Activated CD4-positive, alpha-beta T cell treated with anti-CD3 and anti-CD28 coated beads for 24 hours (primary cell): Measurements from ENCODE around the gene TIE1.

ENCODE experiments used
- DNase-seq, 2 donors: peaks; one replicate each; pipeline ENCODE4 v3.0.0-alpha.2; 2020; ENCODE audit warnings: low read depth in 2 of 2

Gene TIE1

DNA sequence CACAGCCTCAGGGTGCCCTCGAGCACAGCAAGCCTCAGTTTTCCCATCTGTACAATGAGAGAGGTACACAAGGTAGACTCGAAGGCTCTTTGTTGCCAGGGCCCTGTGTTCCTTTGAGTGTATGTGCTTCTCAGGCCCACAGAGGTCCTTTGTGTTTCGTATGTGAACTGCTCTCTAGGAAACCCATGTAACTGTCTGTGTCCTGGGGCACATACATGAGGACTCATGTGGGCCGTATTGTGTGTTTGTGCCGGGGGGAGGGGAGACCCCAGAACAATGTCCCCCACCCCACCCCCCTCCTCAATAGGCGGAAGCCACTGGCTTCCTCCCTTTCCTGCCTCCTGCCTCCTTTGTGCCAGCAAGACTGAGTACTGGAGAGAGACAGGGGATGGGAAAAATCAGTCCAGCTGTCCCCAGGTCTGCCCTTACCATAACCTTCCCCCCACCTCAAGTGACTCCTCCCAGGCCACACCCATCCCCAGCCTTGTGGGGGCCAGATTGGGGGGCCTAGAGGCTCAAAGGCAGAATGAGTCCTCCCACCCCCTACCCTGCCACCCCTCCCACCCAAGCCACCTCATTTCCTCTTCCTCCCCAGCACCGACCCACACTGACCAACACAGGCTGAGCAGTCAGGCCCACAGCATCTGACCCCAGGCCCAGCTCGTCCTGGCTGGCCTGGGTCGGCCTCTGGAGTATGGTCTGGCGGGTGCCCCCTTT, at the start of gene TIE1:
Gene TIE1 (plus strand): TSS at position 605 of the 717 bp plus-strand sequence. CDS start 90 bp downstream, at position 695.
- no peak for DNase-seq

DNA sequence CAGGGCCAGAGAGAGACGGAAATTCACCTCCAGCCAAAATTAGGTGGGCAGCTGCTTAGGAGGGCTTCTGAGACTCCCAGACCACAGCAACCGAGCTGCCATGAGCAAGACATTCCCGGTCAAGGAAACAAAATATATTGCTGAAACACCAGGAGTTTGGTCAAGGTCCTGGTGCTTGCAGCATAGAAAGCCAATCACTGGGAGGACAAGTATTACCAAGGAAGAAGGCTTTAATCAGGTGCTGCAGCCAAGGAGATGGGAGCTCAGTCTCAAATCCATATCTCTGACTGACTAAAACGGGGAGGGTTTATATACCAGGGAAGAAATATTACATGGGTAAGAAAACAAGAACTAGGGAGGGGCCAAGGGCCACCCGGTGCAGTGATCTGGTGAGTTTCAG, 49.8 kb upstream of the TIE1 start:
- no peak for DNase-seq

DNA sequence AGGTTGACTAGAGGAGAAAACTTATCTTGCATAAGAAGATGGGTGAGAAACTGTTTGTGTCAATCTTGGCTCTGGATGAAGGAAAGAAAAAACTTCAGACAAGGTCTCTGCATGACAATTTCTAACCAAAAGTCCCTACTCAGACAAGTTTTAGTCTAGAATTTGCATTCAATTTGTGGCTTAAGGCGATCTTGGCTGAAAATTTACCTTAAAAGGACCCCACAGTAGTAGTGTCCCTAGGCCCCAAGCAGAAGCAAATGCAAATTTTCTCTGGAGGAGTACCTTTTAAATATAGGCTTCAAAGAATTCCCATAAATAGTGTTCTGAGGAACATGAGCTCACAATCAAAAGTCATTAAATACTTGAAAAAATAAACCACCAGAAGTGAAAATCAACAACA, 48.6 kb upstream of the TIE1 start:
- DNase-seq, result no peak

DNA sequence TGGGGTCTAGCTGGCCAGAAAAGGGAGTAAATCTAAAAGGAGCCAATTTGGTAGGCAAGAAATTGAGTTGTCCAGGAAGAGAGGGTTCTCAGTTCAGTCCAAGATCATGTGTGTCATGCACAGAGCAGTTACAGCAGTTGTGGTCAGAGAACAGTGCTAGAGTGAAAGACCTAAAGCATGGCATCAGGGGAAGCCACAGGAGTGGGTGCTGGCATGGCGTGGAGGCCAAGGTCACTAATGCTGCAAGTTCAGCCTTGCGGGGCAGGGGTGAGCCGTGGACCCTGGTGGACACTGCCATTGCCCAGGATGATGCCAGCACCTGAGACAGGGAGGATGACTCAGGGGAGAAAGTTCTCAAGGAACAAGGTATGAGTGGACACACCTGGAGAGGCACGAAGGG, 47.6 kb upstream of the TIE1 start:
- DNase-seq, result no peak

DNA sequence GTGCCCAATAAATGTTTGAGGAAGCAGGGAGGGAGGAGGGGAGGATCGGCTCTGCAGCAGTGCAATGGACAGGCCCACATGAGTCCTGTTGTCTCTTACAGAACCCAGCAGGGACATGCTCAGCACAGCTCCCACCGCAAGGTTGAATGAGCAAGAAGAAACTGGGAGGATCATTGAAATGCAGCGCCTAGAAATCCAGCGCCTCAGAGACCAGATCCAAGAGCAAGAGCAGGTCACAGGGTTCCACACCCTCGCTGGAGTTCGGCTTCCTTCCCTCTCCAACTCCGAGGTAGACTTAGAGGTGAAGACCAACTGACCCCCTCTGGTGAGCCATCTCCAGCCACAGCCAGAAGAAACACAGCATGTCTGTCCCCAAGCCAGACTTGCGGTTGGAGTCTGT, 46.9 kb upstream of the TIE1 start:
- DNase-seq, result no peak

DNA sequence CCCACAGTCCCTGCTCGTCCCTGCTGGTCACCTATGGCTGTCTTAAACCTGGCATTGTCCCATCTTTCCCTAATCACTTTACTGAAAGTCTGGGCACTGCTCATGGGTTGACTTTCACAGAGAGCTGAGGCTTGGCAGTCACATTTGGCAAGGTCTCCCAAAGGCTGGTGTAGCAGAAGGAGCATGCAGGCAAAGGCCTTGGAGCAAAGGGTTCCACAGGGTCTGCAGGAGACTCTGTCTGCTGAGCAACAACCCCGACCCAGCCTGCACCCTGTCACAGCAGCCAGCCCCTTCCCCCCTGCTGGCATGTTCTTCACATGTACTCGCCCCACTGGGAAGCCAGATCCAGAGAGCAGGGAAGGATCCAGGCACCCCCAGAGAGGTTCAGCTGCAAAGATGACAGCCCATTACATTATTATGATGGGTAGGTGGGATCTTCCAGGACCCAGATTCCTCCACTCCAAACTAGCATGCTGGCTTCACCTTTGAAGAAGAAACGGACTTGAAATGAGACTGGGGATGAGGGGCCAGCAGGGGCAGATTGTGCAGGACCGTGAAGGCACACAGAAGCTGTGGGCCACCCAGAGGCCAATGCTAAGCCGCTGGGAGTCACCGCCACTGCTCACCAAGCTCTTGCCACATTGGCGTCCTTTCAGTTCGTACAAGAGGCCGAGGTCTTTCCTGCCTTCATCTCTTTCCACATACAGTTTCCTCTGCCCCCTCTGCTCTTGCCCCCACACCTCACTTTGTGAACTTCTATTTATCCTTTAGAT, 45.2 kb upstream of the TIE1 start:
- DNase-seq, result no peak

DNA sequence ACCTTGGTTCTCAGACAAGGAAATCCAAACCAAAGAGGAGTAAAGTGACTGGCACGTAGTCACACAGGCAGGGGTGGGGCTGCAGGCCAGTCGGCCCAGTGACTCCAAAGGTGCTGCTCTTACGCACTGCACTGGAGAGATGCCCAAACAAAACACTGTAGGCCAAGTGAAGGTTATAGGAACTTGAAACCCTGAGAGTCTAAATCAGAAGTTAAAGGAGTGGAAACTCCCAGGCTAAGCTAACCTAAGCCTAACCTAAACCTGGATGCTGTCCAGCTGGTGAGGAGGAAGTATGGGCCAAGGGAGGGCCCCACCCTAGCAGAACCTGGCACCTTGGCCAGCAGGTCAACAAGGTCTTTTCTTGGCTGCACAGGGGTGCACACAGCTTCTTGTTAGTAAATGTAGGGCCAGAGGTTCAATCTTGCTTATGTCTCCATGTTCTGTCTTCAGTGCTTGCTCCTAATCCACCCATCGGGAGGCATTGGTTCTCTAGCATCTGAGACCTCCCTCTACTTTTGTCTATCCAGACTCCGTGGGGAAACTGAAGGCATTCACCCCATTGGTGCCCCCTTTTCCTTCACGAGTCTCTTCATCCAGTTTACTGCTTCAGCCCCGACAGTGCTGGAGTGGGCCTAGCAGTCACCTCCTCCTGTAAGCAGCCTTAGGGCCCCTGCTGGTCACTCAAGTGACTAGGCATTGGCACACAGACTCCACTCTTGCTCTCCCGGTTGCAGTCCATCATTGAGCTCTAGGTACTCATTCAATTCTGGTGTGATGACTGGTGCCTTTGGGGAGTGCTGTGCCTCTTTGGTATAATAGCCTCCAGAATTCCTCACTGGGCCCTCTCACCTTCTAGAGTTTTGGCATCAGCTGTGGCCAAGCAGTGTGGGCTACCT, 43.9 kb upstream of the TIE1 start:
- no peak for DNase-seq

DNA sequence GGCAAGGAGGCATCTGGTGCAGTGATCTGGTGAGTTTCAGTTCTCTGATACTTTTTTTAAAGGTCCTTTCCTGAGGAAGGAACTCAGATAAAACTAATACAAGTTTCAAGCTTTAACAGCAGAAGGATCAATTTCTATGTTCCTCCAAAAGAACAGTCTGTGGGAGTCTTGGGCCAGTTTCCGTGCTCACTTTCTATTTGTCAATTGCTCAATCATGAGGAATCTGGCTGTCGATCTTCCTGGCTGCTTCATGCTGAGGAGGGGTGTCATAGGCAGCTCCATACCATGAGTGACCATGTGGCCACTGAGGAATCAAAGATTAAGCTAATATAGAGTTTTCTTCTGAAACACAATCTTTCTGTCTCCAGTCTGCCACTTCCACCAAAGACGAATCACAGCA, 42.4 kb upstream of the TIE1 start:
- DNase-seq, result no peak

DNA sequence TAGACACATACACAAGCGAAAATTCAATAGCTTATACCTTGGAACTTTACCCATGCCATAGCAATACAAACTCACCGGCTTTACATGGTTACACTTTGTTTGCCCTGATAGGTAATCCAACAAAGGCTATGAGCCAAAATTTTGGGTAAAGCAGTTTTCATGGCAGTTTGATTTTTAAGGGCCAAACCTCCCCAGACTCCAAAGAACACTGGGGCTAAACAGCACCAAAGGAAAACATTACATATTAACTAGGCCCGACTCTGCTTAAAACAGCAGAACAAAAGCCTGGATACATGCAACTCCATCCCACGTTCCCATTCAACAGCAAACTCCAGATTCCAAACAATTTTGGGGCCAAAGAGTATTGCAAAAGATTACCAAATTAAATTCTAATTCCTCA, 35.4 kb upstream of the TIE1 start:
- DNase-seq, result no peak

DNA sequence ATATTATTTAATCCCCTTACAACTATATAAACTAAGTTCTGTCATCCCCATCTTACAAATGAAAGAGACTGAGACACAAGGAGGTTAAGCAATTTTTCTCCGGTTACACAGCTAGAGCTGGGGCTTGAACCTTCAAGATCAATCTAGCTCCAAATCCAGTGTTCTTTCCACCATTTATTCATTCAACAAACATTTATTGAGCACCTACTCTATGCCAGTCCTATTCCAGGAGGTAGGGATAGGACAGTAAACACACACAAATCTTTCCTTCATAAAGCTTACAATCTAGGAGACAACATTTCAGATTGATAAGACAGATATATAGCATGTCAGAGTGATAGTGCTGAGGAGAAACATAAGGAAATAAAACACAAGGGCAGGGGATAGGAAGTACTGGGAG, 33.9 kb upstream of the TIE1 start:
- DNase-seq, result no peak

DNA sequence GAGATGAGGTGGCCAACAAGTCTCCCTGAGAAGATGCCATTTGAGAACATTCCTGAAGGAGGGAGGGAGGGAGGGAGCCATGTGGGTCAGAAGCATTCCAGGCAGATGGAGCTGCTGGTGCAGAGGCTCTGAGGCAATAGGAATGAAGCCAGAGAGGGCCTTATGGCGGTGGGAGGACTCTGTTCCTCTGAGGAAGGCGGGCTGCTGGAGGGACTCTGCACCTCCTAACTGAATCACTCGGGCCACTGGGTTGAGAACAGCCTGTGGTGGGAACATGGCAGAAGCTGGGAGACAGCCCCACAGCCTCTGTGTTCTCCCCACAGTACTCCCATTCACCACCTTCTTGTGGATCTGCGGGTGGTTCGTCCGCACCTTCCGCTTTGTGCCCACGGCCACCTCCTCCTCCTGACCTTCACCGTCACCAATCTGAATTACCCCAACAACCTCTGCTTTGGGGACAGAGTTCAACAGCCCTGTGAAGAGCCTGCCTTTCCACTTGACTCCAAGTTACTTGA, 33.4 kb upstream of the TIE1 start:
- no peak for DNase-seq

DNA sequence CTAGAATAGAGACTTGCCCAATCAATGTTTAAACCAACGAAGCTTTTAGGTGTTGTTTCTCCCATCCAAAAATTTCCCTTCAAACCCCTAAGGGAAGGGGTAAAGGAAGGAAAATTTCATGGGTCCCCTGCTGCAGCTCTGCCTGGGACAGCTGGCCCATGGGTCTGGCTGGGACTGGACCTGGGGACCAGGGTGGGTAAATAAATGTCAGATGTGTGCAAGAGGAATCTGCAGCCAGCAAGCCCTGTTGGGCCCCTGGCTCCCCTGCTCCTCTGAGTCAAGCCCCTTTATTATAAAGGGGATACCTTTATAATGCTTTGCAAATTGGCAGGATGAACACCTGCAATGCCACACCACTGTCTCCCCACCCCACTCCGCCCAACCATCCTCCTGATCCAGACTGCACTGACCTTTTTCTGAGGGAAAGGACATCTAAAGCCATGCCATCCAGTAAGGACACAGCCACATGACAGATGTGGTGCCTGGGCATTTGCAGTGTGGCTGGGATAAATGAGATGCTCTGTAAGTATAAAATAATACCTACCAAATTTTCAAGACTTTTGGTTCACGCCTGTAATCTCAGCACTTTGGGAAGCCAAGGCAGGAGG, 32.9 kb upstream of the TIE1 start:
- DNase-seq, result no peak

DNA sequence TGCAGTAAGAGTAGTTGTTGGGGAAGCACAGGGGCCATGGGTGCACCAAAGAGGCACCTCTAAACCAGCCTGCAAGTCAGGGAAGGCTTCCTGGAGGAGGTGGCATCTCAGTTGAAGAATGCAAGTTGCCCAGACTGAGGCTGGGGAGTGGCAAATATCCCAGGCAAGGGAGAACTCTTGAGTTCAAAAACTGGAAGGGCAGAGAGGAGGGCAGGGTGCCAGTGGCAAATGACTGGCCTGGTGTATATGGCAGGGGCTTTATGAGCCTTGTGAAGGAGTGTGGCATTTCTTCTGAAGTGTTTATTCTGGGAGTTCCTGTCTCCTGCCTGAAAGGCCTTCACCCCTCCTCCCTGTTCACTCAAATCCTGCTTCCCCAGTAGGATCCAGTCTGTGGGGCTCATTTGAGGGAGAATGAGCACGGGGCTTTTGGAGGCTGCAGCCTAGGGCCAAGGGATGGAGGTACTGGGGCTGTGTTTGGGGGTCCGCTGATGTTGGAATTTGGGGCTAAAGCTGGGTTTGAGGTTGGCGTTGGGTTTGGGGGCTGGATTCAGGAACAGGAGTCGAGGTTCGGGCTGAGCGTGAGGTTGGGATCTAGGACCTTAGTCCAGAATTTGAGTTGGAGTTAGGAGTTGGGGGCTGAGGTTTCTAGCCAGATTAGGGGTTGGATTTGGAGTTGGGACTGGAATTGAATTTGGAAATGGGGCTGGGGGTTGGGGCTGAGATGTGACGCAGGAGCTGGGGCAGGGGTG, 31.0 kb upstream of the TIE1 start, which contains the start of gene TMEM125:
Gene TMEM125 (plus strand): TSS at position 357 of the 749 bp plus-strand sequence. CDS start 2,740 bp downstream, outside the sequence.
- DNase-seq, result no peak

DNA sequence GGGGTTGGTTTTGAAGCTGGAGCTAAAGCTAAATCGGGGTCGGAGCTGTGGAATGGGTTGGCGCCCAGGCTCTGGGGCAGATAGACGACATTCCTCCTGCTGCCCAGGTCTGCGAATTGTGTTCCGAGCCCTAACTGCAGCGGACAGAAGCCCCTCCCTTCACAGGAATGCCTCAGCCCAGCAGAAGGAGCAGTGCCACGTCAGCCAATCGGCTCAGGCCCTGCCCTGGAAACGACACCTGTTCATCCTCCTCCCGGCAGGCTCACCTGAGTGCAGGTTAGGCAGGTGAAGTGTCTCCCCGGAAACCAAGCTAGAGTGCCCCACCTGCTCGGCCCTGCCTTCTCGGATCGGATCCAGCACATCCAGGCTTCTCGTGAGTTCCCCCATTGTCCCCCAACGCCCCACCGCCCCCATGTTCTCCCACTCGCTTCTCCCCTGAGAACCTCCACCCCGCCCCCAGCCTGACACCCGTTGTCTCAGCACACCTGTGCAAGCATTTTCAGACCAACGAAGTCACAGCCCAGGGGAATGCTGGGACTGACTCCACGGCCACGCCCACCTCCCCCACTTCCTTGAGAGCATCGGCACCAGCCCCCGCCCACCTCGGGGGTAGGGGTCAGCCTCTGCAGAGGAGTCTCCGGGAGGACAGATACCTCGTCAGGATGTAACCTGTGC, 30.2 kb upstream of the TIE1 start:
- no peak for DNase-seq

DNA sequence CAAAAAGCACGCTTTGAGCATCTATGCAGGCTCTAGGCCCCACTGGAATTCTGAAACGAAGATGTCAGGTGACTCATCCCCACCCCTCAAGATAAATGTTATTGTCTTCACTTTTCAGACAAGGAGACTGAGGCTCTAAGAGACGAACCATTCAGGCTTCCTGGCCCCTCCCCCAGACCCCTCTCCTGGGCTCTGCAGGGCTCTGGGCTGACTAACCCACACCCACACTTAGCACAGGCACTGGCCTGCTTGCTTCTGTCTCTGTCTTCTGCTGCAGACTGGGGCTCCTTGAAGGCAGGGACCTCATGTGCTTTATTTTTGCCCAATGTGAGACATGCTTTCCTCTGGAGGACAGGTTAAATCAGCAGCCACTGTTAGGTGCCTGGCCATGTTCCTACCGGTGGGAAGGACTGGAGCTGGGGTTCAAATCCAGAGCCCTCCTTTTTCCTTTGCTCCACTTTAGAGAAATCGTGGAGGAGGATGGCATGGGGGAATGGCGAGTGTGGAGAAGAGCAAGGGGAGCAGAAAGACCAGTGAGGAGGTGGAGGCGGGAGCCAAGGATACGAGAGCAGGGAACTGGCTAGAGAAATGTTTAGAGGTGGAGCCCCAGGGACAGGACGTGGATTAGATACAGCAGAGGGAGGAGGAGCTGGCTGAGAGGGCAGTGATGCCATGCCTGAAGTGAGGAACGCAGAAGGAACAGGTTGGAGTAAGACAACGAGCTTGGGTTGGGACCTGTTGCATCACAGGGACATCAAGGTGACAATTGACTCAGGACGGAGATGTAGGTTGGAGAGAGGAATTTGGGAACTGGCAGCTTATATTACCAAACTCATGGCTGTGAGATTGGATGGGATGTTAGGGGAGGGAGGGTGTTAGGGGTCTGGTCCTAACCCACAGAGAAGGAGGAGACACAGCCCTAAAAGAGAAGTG, 29.3 kb upstream of the TIE1 start:
- DNase-seq, result no peak

DNA sequence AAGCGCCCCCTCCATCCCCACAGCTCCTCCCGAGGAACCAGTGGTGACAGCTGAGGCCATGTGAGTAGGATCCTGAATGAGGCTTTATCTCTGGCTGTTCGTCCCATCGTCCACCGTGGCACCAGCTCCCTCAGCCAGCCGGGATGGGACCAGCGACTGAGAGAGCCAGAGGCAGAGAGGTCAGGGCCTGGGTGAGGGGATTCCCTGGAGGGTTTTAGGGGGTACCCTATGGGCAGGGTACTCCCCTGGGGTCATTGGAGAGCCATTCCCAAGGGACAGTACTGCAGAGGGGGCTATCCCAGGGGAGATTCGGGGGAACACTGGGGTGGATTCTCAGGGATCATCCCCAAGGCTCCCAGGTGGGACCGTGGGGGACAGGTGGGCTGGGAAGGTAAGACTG, 28.6 kb upstream of the TIE1 start:
- no peak for DNase-seq

DNA sequence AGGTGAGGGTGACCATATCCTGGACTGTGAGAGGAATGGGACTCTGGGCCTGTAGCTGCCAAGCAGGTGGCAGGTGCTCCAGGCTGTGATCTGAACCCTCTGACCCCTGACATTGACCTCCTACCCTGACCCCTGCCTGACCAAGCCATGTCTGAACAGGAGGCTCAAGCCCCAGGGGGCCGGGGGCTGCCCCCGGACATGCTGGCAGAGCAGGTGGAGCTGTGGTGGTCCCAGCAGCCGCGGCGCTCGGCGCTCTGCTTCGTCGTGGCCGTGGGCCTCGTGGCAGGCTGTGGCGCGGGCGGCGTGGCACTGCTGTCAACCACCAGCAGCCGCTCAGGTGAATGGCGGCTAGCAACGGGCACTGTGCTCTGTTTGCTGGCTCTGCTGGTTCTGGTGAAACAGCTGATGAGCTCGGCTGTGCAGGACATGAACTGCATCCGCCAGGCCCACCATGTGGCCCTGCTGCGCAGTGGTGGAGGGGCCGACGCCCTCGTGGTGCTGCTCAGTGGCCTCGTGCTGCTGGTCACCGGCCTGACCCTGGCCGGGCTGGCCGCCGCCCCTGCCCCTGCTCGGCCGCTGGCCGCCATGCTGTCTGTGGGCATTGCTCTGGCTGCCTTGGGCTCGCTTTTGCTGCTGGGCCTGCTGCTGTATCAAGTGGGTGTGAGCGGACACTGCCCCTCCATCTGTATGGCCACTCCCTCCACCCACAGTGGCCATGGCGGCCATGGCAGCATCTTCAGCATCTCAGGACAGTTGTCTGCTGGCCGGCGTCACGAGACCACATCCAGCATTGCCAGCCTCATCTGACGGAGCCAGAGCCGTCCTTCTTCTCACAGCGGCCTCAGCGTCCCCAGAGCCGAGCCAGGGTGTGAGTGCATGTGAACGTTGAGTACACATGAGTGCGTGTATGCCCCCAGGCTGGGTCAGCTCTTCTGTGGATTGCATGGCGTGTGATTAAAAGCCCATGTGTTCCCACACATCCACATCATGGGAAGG, 27.9 kb upstream of the TIE1 start:
- no peak for DNase-seq

DNA sequence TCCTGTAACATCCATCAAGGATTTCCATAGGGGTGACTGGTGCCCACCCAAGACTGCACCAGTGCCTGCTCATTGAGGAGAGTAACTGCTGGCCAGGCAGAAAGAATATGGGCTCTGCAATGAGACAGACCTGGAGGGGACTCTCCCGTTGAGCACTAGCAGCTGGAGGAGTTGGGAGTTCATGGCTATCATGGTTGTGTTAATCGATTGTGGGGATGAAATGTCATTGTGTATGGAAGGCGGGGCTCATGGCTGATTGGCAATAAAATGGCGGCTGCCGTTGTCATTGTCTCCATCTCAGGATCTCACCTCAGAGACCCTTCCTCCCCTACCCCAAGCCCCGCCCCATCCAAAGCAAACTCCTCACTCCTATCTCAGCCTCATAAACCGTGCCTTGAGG, 27.1 kb upstream of the TIE1 start:
- no peak for DNase-seq
